ENCODE measurements around the gene EBLN2. TPM values are rescaled to one million over a fixed set of nuclear protein-coding genes. Genes with fewer than 3 reads are reported as not detected.

EBLN2 gene
- total and polyA plus RNA-seq, 2 experiments from 2014 or later, result 4.7 to 9.9 TPM

DNA sequence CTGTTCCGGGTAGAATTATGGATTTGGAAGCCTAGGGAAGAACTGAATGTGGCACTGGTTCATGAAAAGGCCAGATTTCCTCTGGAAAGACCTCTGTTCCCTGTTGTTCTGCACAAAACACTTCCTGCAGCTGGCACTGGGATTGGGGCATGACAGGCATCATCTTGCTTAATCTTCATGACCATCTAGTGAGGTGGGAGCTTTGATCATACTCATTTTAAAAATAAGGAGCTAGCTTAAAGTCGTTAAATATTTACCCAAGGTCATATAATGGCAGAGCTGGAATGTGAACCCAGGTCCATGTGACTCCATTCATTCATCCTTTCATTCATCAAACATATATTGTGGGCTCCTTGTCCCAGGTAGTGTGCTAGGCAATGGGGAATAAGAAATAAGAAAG is 40.4 kb downstream of the EBLN2 start:
- Histone ChIP-seq H3K79me2 (replicated peaks; ENCODE audit: insufficient read depth) (no peaks in the 10 kb centered on the region), H3K36me3 (ENCODE audit: insufficient read depth) (no peaks in the 10 kb centered on the region), H2AFZ (no peak overlapping the region), H3K9me2 (ENCODE audit: insufficient read depth) (no peaks in the 10 kb centered on the region), H3K27me3 (ENCODE audit: insufficient read depth) (no peaks in the 10 kb centered on the region), H4K20me1 (replicated peaks; ENCODE audit: insufficient read depth) (no peaks in the 10 kb centered on the region), H3K27ac (ENCODE audit: low read depth) (no peak overlapping the region), H3K4me1 (ENCODE audit: insufficient read depth) (no peaks in the 10 kb centered on the region), H3F3A (replicated peaks; ENCODE audit: low read depth) (no peaks in the 10 kb centered on the region), H3K4me3 (no peak overlapping the region), H3K4me2 (no peak overlapping the region)
- DNase-seq (ENCODE audit: low spot score) (no peak), ATAC-seq (no peak)
- Mint-ChIP-seq H3K4me3 (no peak overlapping the region), H3K27ac (no peak overlapping the region), H3K27me3 (ENCODE audit: insufficient read depth, low read depth, poor library complexity) (peaks cover 14% of the 10 kb centered on the region), H3K9me3 (no peaks in the 10 kb centered on the region; the same call in 2 of the 3 replicates), H3K4me1 (peaks cover 11% of the 10 kb centered on the region), H3K36me3 (ENCODE audit: low read depth) (no peaks in the 10 kb centered on the region)
- TF ChIP-seq POLR2AphosphoS5 (IDR thresholded peaks at IDR 0.05; ENCODE audit: low read depth) (no peak), STAT1 (IDR thresholded peaks at IDR 0.05; ENCODE audit: unreplicated experiment) (no peak)

DNA sequence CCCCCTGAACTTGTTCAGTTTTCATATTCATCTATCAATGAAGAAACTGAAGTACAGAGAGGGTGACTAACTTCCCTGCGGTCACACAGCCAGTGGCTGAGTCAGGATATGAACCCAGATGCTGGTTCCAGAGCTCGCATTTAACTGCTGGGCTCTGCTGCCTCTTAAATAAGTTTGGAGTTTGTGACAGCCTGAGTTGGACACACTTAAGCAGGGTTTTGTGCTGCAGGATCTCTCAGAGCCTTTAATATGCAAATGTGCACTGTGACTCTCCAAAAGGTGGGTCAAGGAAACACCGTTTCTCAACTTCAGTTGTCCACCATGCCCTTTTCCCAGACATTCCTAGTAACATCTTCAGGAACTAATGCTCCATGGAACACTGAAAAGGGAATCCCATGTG is 45.8 kb downstream of the EBLN2 start:
- Histone ChIP-seq H3K4me3 (no peak overlapping the region), H3K27me3 (ENCODE audit: insufficient read depth) (no peaks in the 10 kb centered on the region), H3K9me2 (ENCODE audit: insufficient read depth) (0 out of 2 replicates have a peak, but pooled peaks cover 5% of the 10 kb centered on the region), H2AFZ (no peak overlapping the region), H3K4me1 (ENCODE audit: insufficient read depth) (no peaks in the 10 kb centered on the region), H3K27ac (ENCODE audit: low read depth) (no peak overlapping the region), H3K36me3 (ENCODE audit: insufficient read depth) (no peaks in the 10 kb centered on the region), H3F3A (replicated peaks; ENCODE audit: low read depth) (no peaks in the 10 kb centered on the region), H4K20me1 (replicated peaks; ENCODE audit: insufficient read depth) (no peaks in the 10 kb centered on the region), H3K4me2 (no peak overlapping the region), H3K79me2 (replicated peaks; ENCODE audit: insufficient read depth) (no peaks in the 10 kb centered on the region)
- peaks cover 11% of the 10 kb centered on the region for H3K27me3 Mint-ChIP-seq (ENCODE audit: insufficient read depth, low read depth, poor library complexity)
- H3K4me1 Mint-ChIP-seq, result peaks cover 3% of the 10 kb centered on the region; the same call in 2 of the 3 replicates
- H3K4me3 Mint-ChIP-seq, result no peak overlapping the region
- DNase-seq (ENCODE audit: low spot score) (no peak), ATAC-seq (no peak)
- no peak for TF ChIP-seq NANOG (IDR thresholded peaks at IDR 0.05; ENCODE audit: borderline replicate concordance)
- TF ChIP-seq, protein P1, sequence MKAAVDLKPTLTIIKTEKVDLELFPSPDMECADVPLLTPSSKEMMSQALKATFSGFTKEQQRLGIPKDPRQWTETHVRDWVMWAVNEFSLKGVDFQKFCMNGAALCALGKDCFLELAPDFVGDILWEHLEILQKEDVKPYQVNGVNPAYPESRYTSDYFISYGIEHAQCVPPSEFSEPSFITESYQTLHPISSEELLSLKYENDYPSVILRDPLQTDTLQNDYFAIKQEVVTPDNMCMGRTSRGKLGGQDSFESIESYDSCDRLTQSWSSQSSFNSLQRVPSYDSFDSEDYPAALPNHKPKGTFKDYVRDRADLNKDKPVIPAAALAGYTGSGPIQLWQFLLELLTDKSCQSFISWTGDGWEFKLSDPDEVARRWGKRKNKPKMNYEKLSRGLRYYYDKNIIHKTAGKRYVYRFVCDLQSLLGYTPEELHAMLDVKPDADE (IDR thresholded peaks at IDR 0.05), result no peak
- TF ChIP-seq, protein P2, sequence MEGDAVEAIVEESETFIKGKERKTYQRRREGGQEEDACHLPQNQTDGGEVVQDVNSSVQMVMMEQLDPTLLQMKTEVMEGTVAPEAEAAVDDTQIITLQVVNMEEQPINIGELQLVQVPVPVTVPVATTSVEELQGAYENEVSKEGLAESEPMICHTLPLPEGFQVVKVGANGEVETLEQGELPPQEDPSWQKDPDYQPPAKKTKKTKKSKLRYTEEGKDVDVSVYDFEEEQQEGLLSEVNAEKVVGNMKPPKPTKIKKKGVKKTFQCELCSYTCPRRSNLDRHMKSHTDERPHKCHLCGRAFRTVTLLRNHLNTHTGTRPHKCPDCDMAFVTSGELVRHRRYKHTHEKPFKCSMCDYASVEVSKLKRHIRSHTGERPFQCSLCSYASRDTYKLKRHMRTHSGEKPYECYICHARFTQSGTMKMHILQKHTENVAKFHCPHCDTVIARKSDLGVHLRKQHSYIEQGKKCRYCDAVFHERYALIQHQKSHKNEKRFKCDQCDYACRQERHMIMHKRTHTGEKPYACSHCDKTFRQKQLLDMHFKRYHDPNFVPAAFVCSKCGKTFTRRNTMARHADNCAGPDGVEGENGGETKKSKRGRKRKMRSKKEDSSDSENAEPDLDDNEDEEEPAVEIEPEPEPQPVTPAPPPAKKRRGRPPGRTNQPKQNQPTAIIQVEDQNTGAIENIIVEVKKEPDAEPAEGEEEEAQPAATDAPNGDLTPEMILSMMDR (conservative IDR thresholded peaks at IDR 0.05; ENCODE audit: low read depth in 2 of 2), result no peak
- TF ChIP-seq EZH2phosphoT487 (IDR thresholded peaks at IDR 0.05; ENCODE audit: unreplicated experiment), result no peak
- no peak for TF ChIP-seq ZNF114 (CRISPR knock-in tag; IDR thresholded peaks at IDR 0.05)
- no peak for TF ChIP-seq ZNF331 (CRISPR knock-in tag; IDR thresholded peaks at IDR 0.05; ENCODE audit: low read depth)
- TF ChIP-seq CREB1 (CRISPR knock-in tag; IDR thresholded peaks at IDR 0.05; ENCODE audit: low read depth), result no peak
- no peaks in the 10 kb centered on the region for H3K9me3 Mint-ChIP-seq
- H3K36me3 Mint-ChIP-seq (ENCODE audit: low read depth), result no peaks in the 10 kb centered on the region
- H3K27ac Mint-ChIP-seq, result no peak overlapping the region

Measured in GM23338 (cell line).